GM18498 (cell line): ENCODE results near the gene S100A7A.
"Not testable (repeated sequence)": the region's sequence is repeated elsewhere in the genome, so short reads cannot be mapped to it uniquely, and the experiment has no call there.

ENCODE experiments used
- ATAC-seq: cut with Tn5 transposase; IDR thresholded peaks from one replicate; pipeline ENCODE4 v1.9.1; 2021; ENCODE audit warnings: mild to moderate bottlenecking, moderate library complexity; ENCODE audit not compliant: unreplicated experiment

Gene S100A7A

GRCh38 chr1:153395136-153395685, 21.1 kb upstream of the S100A7A start:
- ATAC-seq, result no peak

GRCh38 chr1:153395776-153396175, 20.5 kb upstream of the S100A7A start:
- no peak for ATAC-seq

GRCh38 chr1:153396461-153396860, 19.9 kb upstream of the S100A7A start:
- no peak for ATAC-seq

GRCh38 chr1:153397051-153397923, 19.0 kb upstream of the S100A7A start:
- no peak for ATAC-seq

GRCh38 chr1:153397924-153398651, 18.2 kb upstream of the S100A7A start:
- no peak for ATAC-seq

- no peak for ATAC-seq
These were observed 16.8 kb upstream of the S100A7A start for GRCh38 chr1:153399401-153400055.

GRCh38 chr1:153400244-153400643, 16.1 kb upstream of the S100A7A start:
- no peak for ATAC-seq

- ATAC-seq, result no peak
These were observed 14.9 kb upstream of the S100A7A start for GRCh38 chr1:153401461-153401860.

- no peak for ATAC-seq
These were observed 14.1 kb upstream of the S100A7A start for GRCh38 chr1:153402226-153402625.

- ATAC-seq, result no peak
These were observed 12.8 kb upstream of the S100A7A start for GRCh38 chr1:153403421-153404085.

- ATAC-seq, result no peak
These were observed 12.2 kb upstream of the S100A7A start for GRCh38 chr1:153404086-153404635.

- no peak for ATAC-seq
These were observed 11.6 kb upstream of the S100A7A start for GRCh38 chr1:153404768-153405167.

- ATAC-seq, result not testable (repeated sequence)
These were observed 10.3 kb upstream of the S100A7A start for GRCh38 chr1:153405825-153406599.

- not testable (repeated sequence) for ATAC-seq
These were observed 9.0 kb upstream of the S100A7A start for GRCh38 chr1:153407274-153407673.

GRCh38 chr1:153413961-153414360, 2.4 kb upstream of the S100A7A start:
- ATAC-seq, result not testable (repeated sequence)

- ATAC-seq, result no peak
These were observed 992 bp downstream of the S100A7A start for GRCh38 chr1:153417136-153417888.

GRCh38 chr1:153418758-153419435, 2.6 kb downstream of the S100A7A start:
- ATAC-seq, result not testable (repeated sequence)

- not testable (repeated sequence) for ATAC-seq
These were observed 3.1 kb downstream of the S100A7A start for GRCh38 chr1:153419436-153419793.
